ENCODE results near the gene WDR41.

DNA sequence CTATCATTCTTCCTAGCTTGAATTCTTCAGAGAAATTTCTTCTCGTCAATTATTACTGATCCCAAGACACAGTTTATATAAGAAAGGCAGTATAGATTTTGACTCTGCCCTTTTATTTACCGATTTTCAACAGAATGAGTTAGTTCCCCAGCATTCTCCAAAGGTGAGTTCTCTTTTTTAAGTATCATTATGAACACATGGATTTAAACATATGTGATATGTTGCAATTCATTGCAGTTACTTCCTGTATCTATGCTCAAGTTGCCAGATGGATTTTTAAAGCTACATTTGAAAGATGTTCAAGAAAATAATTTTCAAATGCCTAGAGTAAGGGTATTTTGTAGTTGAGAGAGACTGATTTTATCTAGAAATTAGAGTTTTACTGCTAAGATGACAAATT, 8.4 kb downstream of the WDR41 start:
- TF ChIP-seq, protein P1, sequence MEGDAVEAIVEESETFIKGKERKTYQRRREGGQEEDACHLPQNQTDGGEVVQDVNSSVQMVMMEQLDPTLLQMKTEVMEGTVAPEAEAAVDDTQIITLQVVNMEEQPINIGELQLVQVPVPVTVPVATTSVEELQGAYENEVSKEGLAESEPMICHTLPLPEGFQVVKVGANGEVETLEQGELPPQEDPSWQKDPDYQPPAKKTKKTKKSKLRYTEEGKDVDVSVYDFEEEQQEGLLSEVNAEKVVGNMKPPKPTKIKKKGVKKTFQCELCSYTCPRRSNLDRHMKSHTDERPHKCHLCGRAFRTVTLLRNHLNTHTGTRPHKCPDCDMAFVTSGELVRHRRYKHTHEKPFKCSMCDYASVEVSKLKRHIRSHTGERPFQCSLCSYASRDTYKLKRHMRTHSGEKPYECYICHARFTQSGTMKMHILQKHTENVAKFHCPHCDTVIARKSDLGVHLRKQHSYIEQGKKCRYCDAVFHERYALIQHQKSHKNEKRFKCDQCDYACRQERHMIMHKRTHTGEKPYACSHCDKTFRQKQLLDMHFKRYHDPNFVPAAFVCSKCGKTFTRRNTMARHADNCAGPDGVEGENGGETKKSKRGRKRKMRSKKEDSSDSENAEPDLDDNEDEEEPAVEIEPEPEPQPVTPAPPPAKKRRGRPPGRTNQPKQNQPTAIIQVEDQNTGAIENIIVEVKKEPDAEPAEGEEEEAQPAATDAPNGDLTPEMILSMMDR (conservative IDR thresholded peaks at IDR 0.05), result no peak
- no peak for TF ChIP-seq ZFX (IDR thresholded peaks at IDR 0.05)
